ENCODE data around the gene BLM.
"Not testable (repeated sequence)": the region's sequence is repeated elsewhere in the genome, so short reads cannot be mapped to it uniquely, and the experiment has no call there.

BLM gene

DNA sequence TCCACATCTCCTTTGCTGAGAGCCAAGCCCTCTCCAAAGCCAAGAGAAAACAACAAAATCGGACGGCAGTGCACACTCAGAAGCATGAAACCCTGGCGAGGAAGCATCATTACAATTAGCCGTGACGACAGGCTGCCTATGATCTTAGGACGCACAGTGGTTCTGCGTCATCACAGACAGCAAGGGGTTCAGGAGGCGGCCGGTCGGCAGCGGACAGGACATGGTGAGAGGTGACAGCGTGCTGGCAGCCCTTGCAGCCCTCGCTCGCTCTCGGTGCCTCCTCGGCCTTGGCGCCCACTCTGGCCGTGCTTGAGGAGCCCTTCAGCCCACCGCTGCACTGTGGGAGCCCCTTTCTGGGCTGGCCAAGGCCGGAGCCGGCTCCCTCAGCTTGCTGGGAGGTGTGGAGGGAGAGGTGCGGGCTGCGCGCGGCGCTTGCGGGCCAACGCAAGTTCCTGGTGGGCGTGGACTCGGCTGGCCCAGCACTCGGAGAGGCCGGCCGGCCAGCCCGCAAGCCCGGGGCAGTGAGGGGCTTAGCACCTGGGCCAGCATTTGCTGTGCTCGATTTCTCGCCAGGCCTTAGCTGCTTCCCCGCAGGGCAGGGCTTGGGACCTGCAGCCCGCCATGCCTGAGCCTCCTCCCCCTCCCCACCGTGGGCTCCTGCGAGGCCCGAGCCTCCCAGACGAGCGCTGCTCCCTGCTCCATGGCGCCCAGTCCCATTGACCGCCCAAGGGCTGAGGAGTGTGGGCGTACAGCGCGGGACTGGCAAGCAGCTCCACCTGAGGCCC, 108.2 kb downstream of the BLM start:
- DNase-seq = not testable (repeated sequence)

GRCh38 chr15:90826206-90826885, 109.2 kb downstream of the BLM start:
- DNase-seq = not testable (repeated sequence)

DNA sequence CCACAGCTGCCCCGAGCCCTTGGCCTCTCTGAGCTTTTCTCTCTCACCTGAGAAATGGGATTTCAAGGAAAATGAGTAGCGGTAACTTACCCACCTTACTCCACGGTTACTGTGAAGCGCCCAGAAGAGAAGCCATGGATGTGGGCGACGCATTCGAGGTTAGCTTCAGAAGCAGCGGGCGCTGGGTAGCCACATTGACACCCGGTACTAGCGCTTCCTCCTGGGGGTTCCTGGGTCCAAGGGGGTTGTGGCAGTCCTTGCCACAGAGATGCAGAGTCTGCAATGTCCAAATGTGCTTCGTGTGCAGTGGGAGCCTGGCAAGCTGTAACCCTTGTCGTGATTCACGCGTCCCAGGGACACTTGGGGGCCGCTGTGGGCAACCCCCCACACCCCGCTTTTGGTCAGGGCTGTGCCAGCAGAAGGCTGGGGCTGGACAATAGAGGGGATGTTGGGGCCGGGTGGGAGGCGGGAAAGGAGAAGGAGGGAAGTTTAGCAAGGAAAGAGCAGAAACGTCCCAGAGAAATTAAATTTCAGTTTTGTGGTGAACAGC, 109.8 kb downstream of the BLM start:
- no peak for DNase-seq

GRCh38 chr15:90828111-90828510, 111.0 kb downstream of the BLM start:
- no peak for DNase-seq

GRCh38 chr15:90829126-90829525, 112.0 kb downstream of the BLM start:
- no peak for DNase-seq

DNA sequence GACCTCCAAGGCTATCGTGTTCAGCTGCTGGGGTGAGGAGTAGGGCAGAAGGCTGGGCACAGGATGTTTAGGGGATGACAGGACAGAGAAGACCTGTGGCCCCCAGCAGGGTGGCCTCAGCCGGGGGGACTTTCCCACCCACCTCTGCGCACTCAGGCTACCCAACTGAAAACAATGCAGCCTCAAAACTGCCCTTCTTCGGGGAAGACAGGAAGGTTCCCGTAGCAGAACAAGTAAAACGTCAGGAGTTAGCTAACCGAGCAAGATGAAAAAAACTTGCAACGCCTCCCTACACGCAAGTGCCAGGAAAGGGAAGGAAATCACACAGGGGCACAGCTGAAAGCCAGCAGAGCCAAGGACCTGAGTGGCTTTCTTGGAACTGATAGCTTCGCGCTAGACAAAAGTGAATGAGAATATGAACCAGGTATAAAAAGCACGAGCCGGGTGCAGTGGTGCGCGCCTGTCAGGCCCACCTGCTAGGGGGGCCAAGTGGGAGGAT, 112.8 kb downstream of the BLM start:
- peak; percentile 48 to 67 for DNase-seq

GRCh38 chr15:90834626-90835025, 117.5 kb downstream of the BLM start:
- no peak for DNase-seq

DNA sequence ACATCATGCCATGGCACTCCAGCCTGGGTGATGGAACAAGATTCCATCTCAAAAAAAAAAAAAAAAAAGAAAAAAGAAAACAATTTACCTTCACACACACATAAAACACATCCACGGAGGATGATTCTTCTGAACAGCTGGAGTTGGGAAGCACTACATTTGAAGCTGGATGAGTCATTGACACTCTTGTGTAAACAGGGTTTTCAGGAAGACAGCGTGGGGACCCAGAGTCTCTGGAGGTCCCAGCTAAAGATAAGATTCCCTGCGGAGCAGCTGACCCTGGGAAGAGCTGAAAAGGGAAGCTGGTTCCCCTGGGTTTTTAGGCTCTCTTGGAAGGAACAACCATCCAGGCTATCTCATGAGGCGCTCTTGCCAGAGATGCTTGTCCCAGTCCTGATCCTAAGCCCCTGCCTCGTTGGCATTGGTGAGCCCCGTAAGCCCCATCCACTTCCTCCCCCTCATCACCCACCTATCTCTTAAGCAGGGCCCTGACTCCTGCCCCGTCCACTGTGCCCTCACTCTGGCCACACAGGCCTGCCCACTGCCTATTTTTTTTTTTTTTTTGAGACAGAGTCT, 119.2 kb downstream of the BLM start:
- DNase-seq = no peak

DNA sequence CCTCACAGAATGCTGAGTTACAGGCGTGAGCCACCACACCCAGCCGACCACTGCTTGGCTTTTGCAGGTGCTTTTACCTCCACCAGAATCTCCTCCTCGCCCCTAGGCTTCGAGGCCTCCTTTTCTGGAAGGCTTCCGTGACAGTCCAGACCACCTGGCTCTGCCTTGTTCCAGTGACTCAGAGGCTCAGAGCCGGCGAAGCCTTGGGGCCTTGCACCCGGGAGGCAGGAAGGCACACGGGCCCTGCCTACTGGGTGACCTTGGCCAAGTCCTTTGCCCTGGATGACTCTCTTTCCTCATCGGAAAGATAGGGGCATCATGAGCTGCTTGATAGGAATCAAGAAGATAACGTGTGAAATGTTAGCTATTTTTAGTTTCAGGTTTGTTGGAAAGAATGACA, 119.9 kb downstream of the BLM start:
- DNase-seq = peak; percentile 37 to 69

DNA sequence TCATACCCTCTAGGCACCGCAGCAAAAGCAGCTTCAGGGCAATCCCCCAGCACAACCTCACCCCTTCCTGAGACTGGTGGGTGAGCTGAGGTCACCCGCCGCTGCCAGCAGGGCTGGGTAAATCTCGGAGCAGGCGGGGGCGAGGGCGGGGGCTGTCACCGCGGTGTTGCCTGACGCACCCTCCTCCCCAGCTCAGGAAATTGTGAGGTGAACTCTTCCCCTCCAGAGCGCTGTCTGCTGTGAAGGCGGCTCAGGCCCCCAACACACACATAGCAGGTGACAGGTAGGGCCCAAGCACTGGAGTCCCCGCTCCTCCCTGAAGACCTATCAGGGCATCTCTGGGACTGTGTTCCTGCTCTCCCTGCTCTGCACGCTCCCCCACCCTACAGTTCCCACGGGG, 121.0 kb downstream of the BLM start:
- DNase-seq = peak; percentile 85 to 89

DNA sequence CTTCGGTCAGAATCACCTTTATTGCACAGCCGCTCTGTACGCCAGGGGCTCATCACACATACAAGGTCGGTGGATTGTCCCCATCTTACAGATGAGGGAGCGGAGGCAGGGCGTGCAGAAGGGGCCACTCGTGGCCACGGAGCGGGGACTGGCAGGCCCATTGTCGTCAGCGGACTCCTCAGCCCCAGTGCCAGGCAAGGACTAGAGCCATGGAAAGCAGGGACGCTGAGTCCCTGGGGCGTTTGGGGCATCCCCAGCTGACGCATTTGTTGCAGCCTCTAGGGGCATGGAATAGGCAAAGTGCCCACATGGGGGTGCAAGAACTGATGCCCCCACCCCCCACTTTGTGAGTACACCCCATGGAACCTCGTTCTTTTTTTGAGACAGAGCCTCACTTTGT, 121.4 kb downstream of the BLM start:
- DNase-seq = no peak

- DNase-seq = no peak
Observed at GRCh38 chr15:90839187-90840071, 122.3 kb downstream of the BLM start.

- DNase-seq = no peak
Observed at GRCh38 chr15:90840157-90840855, 123.2 kb downstream of the BLM start.

- DNase-seq = no peak
Observed at GRCh38 chr15:90840954-90841353, 123.8 kb downstream of the BLM start.

GRCh38 chr15:90844696-90845095, 127.5 kb downstream of the BLM start:
- no peak for DNase-seq

GRCh38 chr15:90845201-90845949, 128.2 kb downstream of the BLM start:
- peak; percentile 46 to 55 for DNase-seq

GRCh38 chr15:90849424-90849823, 132.3 kb downstream of the BLM start:
- DNase-seq = not testable (repeated sequence)

DNA sequence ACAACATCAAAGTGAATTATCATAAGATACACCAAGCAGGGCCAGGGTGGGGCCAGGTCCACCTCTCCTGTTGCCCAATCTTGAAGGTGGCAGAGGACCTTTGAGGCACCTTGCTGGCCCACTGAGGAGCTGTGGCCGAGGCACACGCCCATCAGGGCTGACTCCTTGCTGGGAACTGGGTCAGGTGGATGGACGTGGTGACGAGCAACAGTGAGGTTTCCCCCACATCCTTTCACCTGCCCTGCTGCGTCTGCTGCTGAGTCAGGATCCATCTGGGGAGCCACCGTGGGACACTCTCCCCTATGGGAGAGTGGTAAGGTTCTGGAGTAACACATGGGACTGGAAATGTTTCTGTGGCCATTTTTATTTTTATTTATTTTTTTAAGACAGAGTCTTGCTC, 134.0 kb downstream of the BLM start:
- DNase-seq = no peak

GRCh38 chr15:90851940-90852339, 134.8 kb downstream of the BLM start:
- DNase-seq = no peak

DNA sequence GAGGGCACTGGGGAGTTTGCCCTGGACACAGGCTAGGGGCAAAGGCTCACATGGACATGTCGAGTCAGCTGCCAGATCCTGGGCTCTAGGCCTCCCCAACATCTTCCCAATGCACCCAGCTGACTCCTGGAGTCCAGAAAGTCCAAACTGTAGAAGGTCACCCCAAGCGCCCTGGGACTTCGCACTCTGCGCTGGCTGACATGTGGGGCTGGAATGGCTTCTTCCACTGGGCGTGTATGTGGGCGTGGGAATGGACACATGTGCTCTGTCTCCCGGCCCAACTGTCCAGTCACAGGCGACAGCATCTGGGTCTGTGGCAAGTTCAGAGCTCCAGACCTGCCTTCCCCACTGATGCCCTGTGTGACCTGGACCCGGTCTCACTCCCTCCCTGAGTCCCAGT, 138.0 kb downstream of the BLM start:
- no peak for DNase-seq

- DNase-seq = no peak
Observed at GRCh38 chr15:90857337-90857736, 140.2 kb downstream of the BLM start.
